ENCODE results near the gene FANCF.

The FANCF gene

DNA sequence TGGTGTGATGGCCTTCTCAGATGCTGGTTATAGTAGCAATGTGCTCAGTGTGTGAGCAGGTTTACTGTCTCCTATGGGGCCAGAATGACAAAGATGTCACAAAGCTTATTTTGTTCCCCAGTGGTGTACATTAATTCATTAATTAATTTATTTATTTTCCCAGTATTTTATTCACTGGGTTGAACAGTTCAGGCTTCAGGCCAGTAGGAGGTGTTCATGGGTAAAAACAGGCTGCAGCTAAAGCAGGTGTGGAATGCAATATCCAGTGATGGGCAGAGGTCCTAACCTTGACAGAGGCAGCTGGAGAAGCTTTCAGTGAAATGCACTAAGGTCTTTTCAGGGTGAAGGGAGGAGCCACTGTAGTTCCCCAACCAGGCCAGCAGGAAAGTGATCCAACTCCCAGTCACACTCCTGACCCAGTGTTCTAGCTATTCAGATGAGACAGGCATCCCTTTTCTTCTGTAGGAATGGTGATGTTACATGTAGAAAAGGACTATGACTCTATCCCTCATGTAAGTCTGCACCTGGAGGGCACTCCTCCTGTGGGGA lies 7.8 kb upstream of the FANCF start:
- no peaks in the 10 kb centered on the region for H3K36me3 ChIP-seq (ENCODE audit: insufficient read depth, low read length)
- H2AFZ ChIP-seq (ENCODE audit: low read length) = no peak overlapping the region
- H3K9me2 ChIP-seq (ENCODE audit: low read depth, low read length) = no peaks in the 10 kb centered on the region
- no peaks in the 10 kb centered on the region for H3K9me3 ChIP-seq (ENCODE audit: low read length)
- no peaks in the 10 kb centered on the region for H3F3A ChIP-seq (ENCODE audit: insufficient read depth, low read length)
- no peaks in the 10 kb centered on the region for H4K20me1 ChIP-seq (ENCODE audit: insufficient read depth, low read length)
- H3K4me3 ChIP-seq (ENCODE audit: low read depth, low read length, poor library complexity, severe bottlenecking) = no peak overlapping the region
- no peaks in the 10 kb centered on the region for H3K27me3 ChIP-seq (ENCODE audit: insufficient read depth, low read length)
- TF ChIP-seq EZH2 (IDR thresholded peaks at IDR 0.05; ENCODE audit: borderline replicate concordance, low read length) = no peak
- TF ChIP-seq, protein P1, sequence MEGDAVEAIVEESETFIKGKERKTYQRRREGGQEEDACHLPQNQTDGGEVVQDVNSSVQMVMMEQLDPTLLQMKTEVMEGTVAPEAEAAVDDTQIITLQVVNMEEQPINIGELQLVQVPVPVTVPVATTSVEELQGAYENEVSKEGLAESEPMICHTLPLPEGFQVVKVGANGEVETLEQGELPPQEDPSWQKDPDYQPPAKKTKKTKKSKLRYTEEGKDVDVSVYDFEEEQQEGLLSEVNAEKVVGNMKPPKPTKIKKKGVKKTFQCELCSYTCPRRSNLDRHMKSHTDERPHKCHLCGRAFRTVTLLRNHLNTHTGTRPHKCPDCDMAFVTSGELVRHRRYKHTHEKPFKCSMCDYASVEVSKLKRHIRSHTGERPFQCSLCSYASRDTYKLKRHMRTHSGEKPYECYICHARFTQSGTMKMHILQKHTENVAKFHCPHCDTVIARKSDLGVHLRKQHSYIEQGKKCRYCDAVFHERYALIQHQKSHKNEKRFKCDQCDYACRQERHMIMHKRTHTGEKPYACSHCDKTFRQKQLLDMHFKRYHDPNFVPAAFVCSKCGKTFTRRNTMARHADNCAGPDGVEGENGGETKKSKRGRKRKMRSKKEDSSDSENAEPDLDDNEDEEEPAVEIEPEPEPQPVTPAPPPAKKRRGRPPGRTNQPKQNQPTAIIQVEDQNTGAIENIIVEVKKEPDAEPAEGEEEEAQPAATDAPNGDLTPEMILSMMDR (IDR thresholded peaks at IDR 0.05; ENCODE audit: low read length) = no peak
- no peaks in the 10 kb centered on the region for H3K79me2 ChIP-seq (ENCODE audit: insufficient read depth, low read length)
- H3K4me2 ChIP-seq (ENCODE audit: low read length) = no peak overlapping the region
- no peak overlapping the region for H3K9ac ChIP-seq (ENCODE audit: low read length)
- H3K4me1 ChIP-seq (ENCODE audit: insufficient read depth, low read length, severe bottlenecking) = no peaks in the 10 kb centered on the region
- H3K27ac ChIP-seq (ENCODE audit: low read depth, low read length, poor library complexity, severe bottlenecking) = no peak overlapping the region

DNA sequence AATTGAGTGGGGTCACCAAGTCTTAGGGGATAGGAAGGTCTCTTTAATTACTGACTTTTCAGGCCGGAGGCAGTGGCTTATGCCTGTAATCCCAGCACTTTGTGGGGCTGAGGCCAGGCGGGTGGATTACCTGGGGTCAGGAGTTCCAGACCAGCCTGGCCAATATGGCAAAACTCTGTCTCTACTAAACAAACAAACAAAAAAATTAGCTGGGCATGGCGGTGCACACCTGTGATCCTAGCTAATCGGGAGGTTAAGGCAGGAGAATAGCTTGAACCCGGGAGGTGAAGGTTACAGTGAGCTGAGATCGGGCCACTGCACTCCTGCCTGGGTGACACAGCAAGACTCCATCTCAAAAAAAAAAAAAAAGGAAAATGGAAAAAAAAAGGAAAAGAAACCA lies 1.8 kb upstream of the FANCF start:
- Histone ChIP-seq H3K27ac (ENCODE audit: low read depth, low read length, poor library complexity, severe bottlenecking) (no peak overlapping the region), H2AFZ (ENCODE audit: low read length) (no peak overlapping the region), H3F3A (ENCODE audit: insufficient read depth, low read length) (no peaks in the 10 kb centered on the region), H3K9ac (ENCODE audit: low read length) (no peak overlapping the region), H3K9me3 (ENCODE audit: low read length) (no peaks in the 10 kb centered on the region), H3K4me1 (ENCODE audit: insufficient read depth, low read length, severe bottlenecking) (peaks cover 19% of the 10 kb centered on the region), H4K20me1 (ENCODE audit: insufficient read depth, low read length) (no peaks in the 10 kb centered on the region), H3K27me3 (ENCODE audit: insufficient read depth, low read length) (no peaks in the 10 kb centered on the region), H3K9me2 (ENCODE audit: low read depth, low read length) (no peaks in the 10 kb centered on the region), H3K4me3 (ENCODE audit: low read depth, low read length, poor library complexity, severe bottlenecking) (no peak overlapping the region), H3K79me2 (ENCODE audit: insufficient read depth, low read length) (no peaks in the 10 kb centered on the region), H3K4me2 (ENCODE audit: low read length) (no peak overlapping the region), H3K36me3 (ENCODE audit: insufficient read depth, low read length) (peaks cover 4% of the 10 kb centered on the region; the same call in 1 of the 2 replicates)
- TF ChIP-seq, protein P1 (IDR thresholded peaks at IDR 0.05; ENCODE audit: low read length) = no peak
- no peak for TF ChIP-seq EZH2 (IDR thresholded peaks at IDR 0.05; ENCODE audit: borderline replicate concordance, low read length)

DNA sequence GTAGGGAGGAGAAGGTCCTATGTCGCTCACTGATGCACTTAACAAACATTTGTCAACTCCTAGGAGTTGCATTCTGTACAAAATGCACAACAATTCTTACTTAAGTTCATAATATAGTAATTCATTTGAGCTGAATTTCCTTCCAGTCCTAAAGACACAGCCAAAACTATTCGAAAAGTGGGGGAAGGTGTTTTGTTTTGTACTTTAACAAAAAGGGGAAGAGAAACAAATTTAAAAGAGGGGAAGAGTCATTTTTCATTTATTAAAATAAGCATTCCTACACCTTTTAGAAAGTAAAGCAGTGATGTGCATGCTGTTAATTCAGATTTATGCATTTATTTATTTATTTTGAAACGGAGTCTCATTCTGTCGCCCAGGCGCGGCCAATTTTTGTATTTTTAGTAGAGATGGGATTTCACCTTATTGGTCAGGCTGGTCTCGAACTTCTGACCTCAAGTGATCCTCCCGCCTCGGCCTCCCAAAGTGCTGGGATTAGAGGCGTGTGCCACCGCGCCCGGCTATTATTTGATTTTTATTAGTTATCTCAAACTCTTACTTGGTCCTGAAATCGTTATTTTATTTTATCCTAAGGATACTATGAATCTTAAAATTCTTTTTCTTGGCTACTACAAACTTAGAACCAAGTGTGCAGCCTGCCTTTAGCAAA lies 1.1 kb upstream of the FANCF start:
- Histone ChIP-seq H4K20me1 (ENCODE audit: insufficient read depth, low read length) (no peaks in the 10 kb centered on the region), H3K9me3 (ENCODE audit: low read length) (no peaks in the 10 kb centered on the region), H3K4me1 (ENCODE audit: insufficient read depth, low read length, severe bottlenecking) (peaks cover 19% of the 10 kb centered on the region), H3F3A (ENCODE audit: insufficient read depth, low read length) (no peaks in the 10 kb centered on the region), H2AFZ (ENCODE audit: low read length) (peak overlapping the region; percentile 96), H3K9me2 (ENCODE audit: low read depth, low read length) (no peaks in the 10 kb centered on the region; the same call in 1 of the 2 replicates), H3K36me3 (ENCODE audit: insufficient read depth, low read length) (peaks cover 4% of the 10 kb centered on the region; the same call in 1 of the 2 replicates), H3K4me3 (ENCODE audit: low read depth, low read length, poor library complexity, severe bottlenecking) (peak overlapping the region; percentile 92), H3K4me2 (ENCODE audit: low read length) (peak overlapping the region; percentile 79; the same call in 1 of the 2 replicates), H3K27ac (ENCODE audit: low read depth, low read length, poor library complexity, severe bottlenecking) (no peak overlapping the region), H3K9ac (ENCODE audit: low read length) (no peak overlapping the region), H3K79me2 (ENCODE audit: insufficient read depth, low read length) (no peaks in the 10 kb centered on the region), H3K27me3 (ENCODE audit: insufficient read depth, low read length) (no peaks in the 10 kb centered on the region)
- TF ChIP-seq, protein P1 (IDR thresholded peaks at IDR 0.05; ENCODE audit: low read length) = no peak
- no peak for TF ChIP-seq EZH2 (IDR thresholded peaks at IDR 0.05; ENCODE audit: borderline replicate concordance, low read length)

Data from OCI-LY1 (cell line).